ENCODE data around the gene NSUN5. TPM values are rescaled to one million over a fixed set of nuclear protein-coding genes. Genes with fewer than 3 reads are reported as not detected.

Gene NSUN5
- polyA plus RNA-seq, 1 donor from 2014 or later: 70.0 TPM

DNA sequence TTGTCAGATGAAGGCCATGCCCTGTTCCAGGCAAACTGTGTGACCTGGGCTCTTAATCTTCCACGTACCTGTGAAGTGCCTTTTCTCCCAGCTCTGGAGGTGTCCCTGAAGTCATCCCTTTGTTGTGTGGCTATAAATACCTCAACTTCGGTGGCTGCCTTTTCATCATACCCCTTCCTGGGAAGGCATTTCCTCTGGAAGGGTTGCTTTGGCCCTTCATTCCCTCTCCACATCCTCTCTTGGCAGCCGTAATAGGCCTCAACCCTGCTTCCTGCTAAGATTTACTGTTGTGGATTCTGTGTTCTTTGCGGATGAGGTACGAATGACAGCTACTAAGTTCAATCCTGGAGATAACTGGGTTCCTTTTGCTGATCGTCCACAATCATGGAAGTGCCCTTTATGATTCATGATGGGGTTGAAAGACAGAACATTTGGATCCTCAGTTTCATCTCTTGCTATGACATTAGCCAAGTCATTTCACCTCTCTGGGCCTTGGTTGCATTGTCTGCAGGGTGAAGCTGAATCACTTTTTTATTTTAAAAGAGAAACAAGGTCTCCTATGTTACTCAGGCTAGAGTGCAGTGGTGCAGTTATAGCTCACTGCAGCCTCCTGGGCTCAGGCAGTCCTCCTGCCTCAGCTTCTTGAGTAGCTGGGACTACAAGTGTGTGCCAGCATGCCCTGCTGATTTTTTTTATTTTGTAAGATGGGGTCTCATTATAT is 43.0 kb upstream of the NSUN5 start:
- Histone ChIP-seq H3K4me3 (ENCODE audit: low read length) (no peak overlapping the region), H3K9me3 (ENCODE audit: low read length) (no peaks in the 10 kb centered on the region), H4K20me1 (ENCODE audit: insufficient read depth) (no peaks in the 10 kb centered on the region), H3K4me2 (ENCODE audit: low read length) (no peak overlapping the region), H3K79me2 (replicated peaks; ENCODE audit: insufficient read depth, low read length) (no peaks in the 10 kb centered on the region), H3K9me2 (ENCODE audit: insufficient read depth, low read length) (no peaks in the 10 kb centered on the region), H3K9ac (ENCODE audit: low read length) (no peak overlapping the region), H3K36me3 (ENCODE audit: insufficient read depth, low read length) (no peaks in the 10 kb centered on the region), H3F3A (ENCODE audit: insufficient read depth, low read length, poor library complexity, severe bottlenecking) (no peaks in the 10 kb centered on the region), H3K27ac (ENCODE audit: low read length) (no peak overlapping the region), H2AFZ (ENCODE audit: low read depth, low read length) (no peak overlapping the region), H3K27me3 (ENCODE audit: insufficient read depth, low read depth, low read length) (no peaks in the 10 kb centered on the region)
- TF ChIP-seq REST (IDR thresholded peaks at IDR 0.05; ENCODE audit: borderline replicate concordance) (no peak), SMC3 (conservative IDR thresholded peaks at IDR 0.05; ENCODE audit: poor library complexity) (no peak), TAF1 (IDR thresholded peaks at IDR 0.05; ENCODE audit: low read depth) (no peak)

- TF ChIP-seq REST (IDR thresholded peaks at IDR 0.05; ENCODE audit: borderline replicate concordance) (no peak), EZH2 (IDR thresholded peaks at IDR 0.05; ENCODE audit: borderline replicate concordance, insufficient read depth, low read length, poor library complexity, severe bottlenecking) (no peak), MXI1 (conservative IDR thresholded peaks at IDR 0.05; ENCODE audit: poor library complexity, severe bottlenecking) (no peak), POLR2AphosphoS5 (IDR thresholded peaks at IDR 0.05) (no peak), TAF1 (IDR thresholded peaks at IDR 0.05; ENCODE audit: low read depth) (no peak), RAD21 (conservative IDR thresholded peaks at IDR 0.05) (no peak), SMC3 (conservative IDR thresholded peaks at IDR 0.05; ENCODE audit: poor library complexity) (no peak), EP300 (conservative IDR thresholded peaks at IDR 0.05; ENCODE audit: poor library complexity, severe bottlenecking) (no peak)
- TF ChIP-seq, protein P1, sequence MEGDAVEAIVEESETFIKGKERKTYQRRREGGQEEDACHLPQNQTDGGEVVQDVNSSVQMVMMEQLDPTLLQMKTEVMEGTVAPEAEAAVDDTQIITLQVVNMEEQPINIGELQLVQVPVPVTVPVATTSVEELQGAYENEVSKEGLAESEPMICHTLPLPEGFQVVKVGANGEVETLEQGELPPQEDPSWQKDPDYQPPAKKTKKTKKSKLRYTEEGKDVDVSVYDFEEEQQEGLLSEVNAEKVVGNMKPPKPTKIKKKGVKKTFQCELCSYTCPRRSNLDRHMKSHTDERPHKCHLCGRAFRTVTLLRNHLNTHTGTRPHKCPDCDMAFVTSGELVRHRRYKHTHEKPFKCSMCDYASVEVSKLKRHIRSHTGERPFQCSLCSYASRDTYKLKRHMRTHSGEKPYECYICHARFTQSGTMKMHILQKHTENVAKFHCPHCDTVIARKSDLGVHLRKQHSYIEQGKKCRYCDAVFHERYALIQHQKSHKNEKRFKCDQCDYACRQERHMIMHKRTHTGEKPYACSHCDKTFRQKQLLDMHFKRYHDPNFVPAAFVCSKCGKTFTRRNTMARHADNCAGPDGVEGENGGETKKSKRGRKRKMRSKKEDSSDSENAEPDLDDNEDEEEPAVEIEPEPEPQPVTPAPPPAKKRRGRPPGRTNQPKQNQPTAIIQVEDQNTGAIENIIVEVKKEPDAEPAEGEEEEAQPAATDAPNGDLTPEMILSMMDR (IDR thresholded peaks at IDR 0.05; ENCODE audit: poor library complexity, severe bottlenecking): no peak
- Histone ChIP-seq H4K20me1 (ENCODE audit: insufficient read depth) (no peaks in the 10 kb centered on the region), H3K4me2 (ENCODE audit: low read length) (no peak overlapping the region), H3K27ac (ENCODE audit: low read length) (no peak overlapping the region), H3K9me2 (ENCODE audit: insufficient read depth, low read length) (no peaks in the 10 kb centered on the region), H3K79me2 (replicated peaks; ENCODE audit: insufficient read depth, low read length) (no peaks in the 10 kb centered on the region), H3K27me3 (ENCODE audit: insufficient read depth, low read depth, low read length) (no peaks in the 10 kb centered on the region), H3K9me3 (ENCODE audit: low read length) (no peaks in the 10 kb centered on the region), H3K4me3 (ENCODE audit: low read length) (no peak overlapping the region), H3F3A (ENCODE audit: insufficient read depth, low read length, poor library complexity, severe bottlenecking) (no peaks in the 10 kb centered on the region), H3K9ac (ENCODE audit: low read length) (no peak overlapping the region), H3K36me3 (ENCODE audit: insufficient read depth, low read length) (no peaks in the 10 kb centered on the region), H2AFZ (ENCODE audit: low read depth, low read length) (no peak overlapping the region)
Observed at GRCh38 chr7:73350306-73351068, 41.9 kb upstream of the NSUN5 start.
